ENCODE data around the gene PCDH19.
A peak's percentile ranks its signal among the peaks of the same experiment; 100 is the strongest.
"Not testable (repeated sequence)": the region's sequence is repeated elsewhere in the genome, so short reads cannot be mapped to it uniquely, and the experiment has no call there.

The PCDH19 gene, protein sequence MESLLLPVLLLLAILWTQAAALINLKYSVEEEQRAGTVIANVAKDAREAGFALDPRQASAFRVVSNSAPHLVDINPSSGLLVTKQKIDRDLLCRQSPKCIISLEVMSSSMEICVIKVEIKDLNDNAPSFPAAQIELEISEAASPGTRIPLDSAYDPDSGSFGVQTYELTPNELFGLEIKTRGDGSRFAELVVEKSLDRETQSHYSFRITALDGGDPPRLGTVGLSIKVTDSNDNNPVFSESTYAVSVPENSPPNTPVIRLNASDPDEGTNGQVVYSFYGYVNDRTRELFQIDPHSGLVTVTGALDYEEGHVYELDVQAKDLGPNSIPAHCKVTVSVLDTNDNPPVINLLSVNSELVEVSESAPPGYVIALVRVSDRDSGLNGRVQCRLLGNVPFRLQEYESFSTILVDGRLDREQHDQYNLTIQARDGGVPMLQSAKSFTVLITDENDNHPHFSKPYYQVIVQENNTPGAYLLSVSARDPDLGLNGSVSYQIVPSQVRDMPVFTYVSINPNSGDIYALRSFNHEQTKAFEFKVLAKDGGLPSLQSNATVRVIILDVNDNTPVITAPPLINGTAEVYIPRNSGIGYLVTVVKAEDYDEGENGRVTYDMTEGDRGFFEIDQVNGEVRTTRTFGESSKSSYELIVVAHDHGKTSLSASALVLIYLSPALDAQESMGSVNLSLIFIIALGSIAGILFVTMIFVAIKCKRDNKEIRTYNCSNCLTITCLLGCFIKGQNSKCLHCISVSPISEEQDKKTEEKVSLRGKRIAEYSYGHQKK (N-terminal part only)

DNA sequence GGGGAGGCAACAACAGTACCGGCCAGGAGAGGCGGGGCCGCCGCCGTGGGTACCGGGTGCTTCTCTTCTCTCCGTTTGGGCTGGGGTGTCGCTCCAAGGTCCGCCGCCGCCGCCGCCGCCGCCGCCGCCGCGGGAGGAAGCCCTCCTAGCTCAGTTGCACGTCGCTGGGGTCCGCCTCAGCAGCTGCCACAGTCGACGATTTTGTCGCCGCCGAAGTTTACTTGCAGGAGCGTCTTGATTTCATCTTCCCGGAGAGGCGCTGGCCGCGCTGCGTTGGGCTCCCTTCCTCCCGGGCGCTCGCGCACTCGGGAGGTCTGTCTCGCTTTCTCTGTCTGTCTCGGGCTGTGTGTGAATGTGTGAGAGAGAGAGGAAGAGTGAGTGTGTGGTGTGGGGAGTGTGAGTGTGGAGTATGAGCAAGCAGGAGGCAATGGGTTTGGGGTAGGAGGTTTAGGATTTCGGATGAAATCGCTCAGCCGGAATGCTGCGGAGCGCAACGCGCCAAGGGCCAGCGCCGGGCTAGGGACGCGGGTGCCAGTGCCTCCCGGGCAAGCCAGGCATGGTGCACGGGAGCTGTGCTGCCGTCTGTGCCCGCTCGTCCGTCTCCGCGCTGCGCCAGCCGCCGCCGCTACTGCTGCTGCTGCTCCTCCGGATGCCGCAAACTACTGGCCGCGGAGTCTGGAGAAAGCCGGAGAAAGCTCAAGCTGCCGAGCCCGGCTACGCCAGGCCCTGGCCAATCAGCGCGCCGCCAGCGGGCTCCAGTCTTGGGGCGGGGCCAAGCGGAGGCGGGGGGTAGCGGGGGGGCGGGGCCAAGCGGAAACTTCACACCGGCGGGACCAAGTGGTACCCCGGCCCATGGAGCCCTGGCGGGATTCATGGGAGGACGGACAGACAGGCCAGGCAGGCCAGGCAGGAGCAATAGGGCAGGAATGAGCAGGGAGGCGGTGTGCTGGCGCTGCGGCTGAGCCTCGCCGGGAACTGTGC, at the start of gene PCDH19:
Gene PCDH19 (minus strand): TSS at position 664 of the 981 bp plus-strand sequence. CDS start 1,676 bp downstream, outside the sequence.
- DNase-seq = peak; percentile 6
- in situ Hi-C loops (cut with MboI; ENCODE audit: low pct_unique_long_range_greater_than_20kb, low sequenced_read_pairs) = no loop called here

DNA sequence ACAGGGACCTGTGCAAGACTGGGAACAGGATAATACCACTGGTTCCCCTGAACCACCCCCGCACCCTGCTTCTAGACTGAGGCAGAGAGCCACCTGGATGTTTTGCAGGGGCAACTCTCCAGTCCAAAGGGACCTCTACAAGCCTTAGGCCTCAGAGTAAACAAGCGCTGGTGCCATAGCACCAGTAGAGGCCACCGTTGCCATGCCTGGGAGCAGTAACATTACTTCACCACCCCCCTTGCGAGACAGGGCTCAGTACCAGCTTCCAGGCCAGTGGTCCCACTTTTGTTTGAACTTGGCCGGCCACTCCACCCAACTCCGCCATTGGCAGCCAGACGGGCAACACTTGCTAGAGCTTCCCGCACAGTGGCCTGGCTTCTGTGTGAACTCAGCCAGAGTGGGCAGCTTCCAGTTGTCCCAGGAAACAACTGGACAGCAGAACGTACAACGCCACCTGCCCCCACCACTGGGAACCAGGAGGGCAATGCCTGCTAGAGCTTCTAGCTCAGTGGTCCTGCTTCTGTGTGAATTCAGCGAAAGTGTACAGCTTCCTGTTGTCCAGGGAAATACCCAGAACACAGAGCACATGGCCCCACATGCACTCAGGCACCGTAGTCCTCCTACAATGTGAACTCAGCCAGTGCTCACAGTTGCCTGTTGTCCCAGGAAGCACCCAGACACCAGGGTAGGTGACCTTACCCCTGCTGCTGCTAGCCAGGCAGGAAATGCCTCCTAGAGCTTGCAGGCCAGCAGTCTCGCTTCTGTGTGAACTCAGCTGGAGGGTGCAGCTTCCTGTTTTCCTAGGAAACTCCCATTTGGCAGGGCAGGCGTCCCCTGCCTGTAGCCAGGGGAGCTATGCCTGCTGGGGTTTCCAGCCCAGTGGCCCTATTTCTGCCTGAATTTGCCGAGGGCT, 39.9 kb upstream of the PCDH19 start:
- in situ Hi-C loops (cut with MboI; ENCODE audit: low pct_unique_long_range_greater_than_20kb, low sequenced_read_pairs) = no loop called here
- DNase-seq = peak; percentile 14

DNA sequence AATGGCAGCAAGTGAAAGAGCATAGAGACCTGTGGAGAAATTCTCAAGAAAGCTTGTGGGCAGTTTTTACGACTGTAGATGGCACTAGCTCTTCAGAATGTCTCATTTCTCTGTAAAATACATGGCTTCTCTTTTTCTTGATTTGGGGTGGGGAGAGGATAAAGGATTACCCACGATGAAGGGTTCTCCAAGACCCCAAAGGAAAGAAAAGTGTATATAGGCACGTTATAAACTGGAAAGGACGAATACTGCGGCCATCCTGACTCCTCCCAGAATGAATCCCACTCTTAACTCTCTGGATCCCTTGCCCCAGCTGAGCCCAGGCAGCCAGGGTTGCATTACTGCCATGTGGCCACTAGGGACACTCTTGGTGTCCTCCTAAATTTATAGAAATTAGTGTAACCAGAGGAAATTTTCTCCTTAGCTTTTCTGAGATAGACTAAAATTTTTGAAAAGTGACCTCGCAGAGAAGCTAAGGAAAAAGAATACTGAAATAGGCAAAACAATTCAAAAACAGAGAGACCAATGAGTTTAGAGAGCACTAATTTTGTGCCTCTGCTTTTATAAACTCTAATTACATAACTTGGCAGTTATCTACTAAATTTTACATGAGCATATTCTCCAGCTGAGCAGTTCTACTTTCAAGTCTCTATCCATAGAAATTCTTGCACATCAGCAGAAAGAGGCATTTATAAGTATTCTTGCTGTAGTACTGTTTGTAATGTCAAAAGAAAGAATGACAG, 37.8 kb upstream of the PCDH19 start:
- in situ Hi-C loops (cut with MboI; ENCODE audit: low pct_unique_long_range_greater_than_20kb, low sequenced_read_pairs) = no loop called here
- peak; percentile 48 for DNase-seq

DNA sequence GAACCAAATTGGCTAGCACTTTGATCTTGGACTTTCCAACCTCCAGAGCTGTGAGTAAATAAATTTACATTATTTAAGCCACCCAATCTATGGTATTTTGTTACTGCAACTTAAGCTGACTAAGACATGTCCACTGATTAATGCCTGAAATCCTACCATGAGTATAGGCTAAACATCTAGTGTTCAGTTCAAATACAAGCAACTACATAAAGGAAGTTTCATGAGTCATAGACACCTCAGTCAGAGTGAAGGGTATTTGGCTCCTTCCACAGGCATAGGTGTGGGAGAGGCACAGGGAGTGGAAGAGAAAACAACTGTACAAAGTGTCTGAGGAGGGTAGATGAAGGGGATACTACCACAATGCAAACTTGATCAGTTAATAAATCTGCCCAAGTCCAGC, 35.5 kb upstream of the PCDH19 start:
- DNase-seq = no peak
- in situ Hi-C loops (cut with MboI; ENCODE audit: low pct_unique_long_range_greater_than_20kb, low sequenced_read_pairs) = no loop called here

DNA sequence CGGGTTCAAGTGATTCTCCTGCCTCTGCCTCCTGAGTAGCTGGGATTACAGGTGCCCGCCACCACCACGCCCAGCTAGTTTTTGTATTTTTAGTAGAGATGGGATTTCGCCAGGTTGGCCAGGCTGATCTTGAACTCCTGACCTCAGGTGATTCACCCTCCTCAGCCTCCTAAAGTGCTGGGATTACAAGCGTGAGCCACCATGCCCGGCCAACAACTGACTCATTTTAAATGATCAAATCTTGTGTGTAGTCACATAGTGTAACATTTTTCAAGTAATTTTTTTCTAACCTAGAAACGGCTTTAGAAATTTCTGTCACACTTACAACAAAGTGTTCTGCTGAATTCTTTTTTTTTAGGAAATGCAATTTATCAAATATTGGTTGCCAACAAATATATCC, 31.2 kb upstream of the PCDH19 start:
- in situ Hi-C loops (cut with MboI; ENCODE audit: low pct_unique_long_range_greater_than_20kb, low sequenced_read_pairs); DNase-seq: not testable (repeated sequence)

DNA sequence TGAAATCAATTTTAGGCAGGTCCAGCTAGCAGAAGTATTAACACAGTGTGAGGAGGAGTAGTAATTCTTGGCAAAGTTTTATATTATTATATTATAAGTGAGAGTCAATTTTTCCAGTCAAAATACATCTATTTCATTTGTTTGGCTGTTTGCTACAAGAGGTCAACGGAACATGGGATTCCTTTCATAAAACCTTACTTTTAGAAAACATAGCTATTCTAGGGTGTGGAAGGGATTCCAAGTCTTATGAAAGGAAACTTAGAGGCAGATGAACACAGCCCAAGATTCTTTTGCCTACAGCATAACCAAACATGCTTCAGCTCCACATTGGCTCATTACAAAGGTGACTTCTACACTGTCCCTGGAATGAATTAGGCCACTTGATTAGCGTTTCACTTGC, 29.9 kb upstream of the PCDH19 start:
- in situ Hi-C loops (cut with MboI; ENCODE audit: low pct_unique_long_range_greater_than_20kb, low sequenced_read_pairs) = no loop called here
- no peak for DNase-seq

DNA sequence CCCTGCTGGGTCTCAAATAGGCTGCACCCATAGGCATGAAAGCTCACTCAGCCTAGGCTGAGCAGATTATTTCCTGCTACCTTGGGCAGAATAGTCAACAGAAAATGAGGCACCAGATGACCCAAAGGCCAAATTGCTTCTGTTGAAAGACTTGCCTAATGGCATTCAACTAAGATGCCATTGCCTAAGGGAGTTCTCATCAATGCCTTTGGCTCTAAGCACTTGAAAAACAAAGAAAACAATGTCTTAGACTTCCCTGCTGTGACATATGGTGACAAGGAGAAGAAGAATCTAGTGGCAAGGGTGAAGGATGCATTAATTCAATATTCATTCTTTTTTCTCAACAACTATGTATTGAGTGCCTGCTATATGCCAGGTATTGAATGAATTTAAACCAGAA, 25.7 kb upstream of the PCDH19 start:
- in situ Hi-C loops (cut with MboI; ENCODE audit: low pct_unique_long_range_greater_than_20kb, low sequenced_read_pairs) = no loop called here
- DNase-seq = no peak

DNA sequence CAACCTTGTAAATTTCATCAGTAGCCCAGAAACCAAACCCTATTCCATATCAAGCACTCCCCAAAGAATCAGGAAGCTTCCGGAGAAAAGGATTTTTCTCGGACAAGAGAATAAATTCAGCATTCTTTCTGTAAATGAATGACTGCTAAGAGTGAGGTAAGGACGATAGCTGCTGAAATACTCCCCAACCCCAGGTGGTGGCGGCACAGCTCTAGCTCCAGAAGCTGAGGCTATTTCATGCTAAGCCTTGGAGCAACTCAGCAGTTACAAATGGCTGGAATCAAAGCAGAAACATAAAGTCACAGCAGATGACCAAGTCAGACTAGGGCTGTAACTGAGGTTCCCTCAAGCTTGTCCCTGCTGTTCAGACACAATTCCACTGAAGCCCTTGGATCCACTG, 13.9 kb upstream of the PCDH19 start:
- in situ Hi-C loops (cut with MboI; ENCODE audit: low pct_unique_long_range_greater_than_20kb, low sequenced_read_pairs) = no loop called here
- DNase-seq = no peak

DNA sequence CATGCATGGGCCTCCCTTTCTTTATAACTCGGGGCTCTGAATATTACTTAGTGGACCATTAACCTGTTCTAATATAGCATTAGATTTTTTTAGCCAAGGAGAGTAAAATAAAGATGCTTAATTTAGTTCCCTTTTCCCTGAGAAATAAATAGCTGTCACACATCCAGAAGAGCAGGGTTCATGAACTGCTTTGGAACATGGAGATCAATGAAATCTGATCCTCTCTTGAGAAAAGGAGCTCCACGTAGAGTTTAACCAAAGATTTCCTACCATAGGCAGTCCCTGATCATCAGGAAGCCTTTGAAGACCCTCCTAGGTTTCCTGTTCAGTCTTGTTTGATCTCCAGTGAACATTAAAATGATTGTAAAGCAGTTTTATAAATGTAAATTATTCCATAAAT, 8.5 kb upstream of the PCDH19 start:
- in situ Hi-C loops (cut with MboI; ENCODE audit: low pct_unique_long_range_greater_than_20kb, low sequenced_read_pairs) = no loop called here
- DNase-seq = no peak

DNA sequence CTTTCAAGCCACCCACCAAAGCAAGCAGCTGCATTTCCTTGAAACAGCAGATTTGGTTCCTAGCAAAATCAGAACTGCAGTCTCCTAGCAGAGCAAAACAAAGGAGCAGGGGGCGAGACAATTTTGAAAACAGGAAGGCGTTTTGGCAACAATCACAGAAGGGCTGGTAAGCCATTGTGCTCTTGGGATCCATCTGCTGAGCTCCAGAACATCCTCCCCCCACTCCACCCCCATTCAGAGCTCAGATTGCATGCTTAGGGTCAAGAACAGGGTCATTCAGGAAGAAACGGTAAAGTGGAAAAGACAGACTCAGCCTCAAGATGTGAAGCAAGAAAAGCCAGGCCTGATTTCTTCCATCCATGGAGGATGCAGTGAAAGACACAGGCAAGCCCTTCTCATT, 7.6 kb upstream of the PCDH19 start:
- DNase-seq = no peak
- in situ Hi-C loops (cut with MboI; ENCODE audit: low pct_unique_long_range_greater_than_20kb, low sequenced_read_pairs) = no loop called here

DNA sequence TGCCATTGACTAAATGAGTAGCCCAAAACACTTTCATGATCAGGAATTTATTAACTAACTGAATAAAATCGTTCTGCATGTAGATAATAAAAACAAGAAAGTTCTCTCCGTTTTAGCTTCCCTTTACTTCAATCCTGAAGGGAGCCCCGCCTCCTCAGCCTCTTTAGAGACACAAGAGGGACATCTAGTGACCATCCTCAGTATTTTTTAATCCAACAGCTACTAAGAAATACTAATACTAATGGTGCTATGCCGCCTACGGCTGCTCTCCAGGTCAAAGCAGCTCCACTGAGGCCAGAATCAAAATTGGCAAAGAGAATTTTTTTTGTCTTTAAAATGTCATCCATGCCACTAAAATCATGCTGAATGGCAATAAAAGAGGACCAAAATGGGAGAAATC, 3.2 kb upstream of the PCDH19 start:
- in situ Hi-C loops (cut with MboI; ENCODE audit: low pct_unique_long_range_greater_than_20kb, low sequenced_read_pairs) = no loop called here
- peak; percentile 74 for DNase-seq

DNA sequence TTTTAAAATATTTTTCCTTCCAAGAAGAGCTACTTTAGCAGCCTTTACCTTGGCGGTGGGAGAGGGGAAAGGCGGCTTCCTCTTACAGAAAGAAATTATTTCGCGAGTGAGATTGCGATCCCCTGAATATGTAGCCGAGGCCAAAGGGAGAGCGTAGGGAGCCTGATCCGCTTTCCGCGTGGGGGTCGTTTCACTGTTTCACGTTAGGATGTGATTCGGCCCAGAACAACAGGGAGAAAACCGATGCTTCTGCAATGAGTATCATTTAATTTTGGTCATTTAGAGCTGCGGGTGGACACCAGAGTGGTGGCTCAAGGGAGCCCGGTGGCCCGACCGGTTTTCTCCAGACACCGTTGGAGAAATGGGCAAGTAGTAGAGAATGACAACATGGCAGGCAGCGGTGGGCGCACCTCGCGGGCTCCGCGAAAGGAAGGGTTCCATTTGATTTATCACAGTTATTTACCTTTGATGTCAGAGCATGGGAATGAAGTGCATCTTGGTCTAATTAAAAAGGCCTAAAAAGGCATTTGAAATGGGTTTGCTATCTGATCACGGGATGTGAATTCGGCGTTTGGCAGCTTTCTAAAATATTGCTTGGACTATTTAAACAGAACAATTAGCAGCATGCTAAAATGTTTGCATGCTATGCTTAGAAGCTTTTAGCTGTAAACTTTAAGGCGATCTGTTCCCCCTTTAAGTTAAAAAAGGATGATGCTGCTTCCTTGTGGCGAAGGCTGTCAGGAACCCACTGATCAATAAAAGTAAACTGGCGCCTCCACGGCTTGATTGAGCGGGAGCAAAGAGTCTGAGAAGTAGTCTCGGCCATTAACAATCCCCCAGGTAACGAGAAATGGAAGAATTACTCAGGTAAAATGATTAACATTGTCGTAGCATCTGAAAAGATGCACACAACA, 2.0 kb upstream of the PCDH19 start:
- no peak for DNase-seq
- in situ Hi-C loops (cut with MboI; ENCODE audit: low pct_unique_long_range_greater_than_20kb, low sequenced_read_pairs) = no loop called here

DNA sequence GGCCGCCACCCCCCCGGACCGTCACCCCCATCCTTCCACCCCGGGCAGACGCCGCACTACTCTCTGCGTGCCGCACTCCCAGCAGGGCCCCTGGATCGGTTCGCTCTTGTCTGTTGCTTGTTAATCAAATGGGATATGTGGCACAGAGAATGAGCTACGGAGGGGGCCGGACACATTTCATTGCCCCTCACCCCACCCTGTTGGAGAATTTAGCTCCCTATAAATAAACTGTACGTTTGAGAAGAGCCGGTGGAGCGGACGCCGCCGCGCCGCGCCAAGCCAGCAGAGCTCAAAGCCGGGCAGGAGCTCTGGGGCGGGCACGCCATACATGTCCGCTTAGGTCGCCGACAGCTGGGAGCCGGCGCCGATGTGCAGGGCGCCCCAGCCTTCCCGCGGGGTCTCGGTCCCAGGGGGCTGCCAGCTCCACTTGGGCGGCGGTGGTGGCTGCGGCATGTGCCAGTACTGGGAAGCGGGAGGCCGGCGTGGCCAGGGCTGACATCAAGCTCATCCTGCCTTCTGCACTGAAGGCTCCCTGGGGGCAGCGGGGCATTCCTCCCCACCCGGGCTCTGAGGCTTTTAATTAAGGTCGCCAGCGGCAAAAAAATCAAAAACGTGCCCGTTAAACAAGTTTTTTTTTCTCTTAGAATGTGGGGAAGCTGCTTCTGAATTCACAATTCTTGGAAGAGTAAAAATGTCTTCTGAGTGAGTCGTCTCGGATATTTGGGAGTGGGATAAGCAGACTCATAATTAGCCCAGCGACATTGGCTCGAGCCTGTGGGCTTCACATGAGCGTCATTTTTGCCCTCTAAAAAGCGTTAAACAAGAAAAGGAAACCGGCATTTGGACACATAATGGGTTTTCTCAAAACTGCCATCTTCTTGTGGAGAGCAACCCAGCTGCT, 1.1 kb upstream of the PCDH19 start:
- no peak for DNase-seq
- in situ Hi-C loops (cut with MboI; ENCODE audit: low pct_unique_long_range_greater_than_20kb, low sequenced_read_pairs) = no loop called here

DNA sequence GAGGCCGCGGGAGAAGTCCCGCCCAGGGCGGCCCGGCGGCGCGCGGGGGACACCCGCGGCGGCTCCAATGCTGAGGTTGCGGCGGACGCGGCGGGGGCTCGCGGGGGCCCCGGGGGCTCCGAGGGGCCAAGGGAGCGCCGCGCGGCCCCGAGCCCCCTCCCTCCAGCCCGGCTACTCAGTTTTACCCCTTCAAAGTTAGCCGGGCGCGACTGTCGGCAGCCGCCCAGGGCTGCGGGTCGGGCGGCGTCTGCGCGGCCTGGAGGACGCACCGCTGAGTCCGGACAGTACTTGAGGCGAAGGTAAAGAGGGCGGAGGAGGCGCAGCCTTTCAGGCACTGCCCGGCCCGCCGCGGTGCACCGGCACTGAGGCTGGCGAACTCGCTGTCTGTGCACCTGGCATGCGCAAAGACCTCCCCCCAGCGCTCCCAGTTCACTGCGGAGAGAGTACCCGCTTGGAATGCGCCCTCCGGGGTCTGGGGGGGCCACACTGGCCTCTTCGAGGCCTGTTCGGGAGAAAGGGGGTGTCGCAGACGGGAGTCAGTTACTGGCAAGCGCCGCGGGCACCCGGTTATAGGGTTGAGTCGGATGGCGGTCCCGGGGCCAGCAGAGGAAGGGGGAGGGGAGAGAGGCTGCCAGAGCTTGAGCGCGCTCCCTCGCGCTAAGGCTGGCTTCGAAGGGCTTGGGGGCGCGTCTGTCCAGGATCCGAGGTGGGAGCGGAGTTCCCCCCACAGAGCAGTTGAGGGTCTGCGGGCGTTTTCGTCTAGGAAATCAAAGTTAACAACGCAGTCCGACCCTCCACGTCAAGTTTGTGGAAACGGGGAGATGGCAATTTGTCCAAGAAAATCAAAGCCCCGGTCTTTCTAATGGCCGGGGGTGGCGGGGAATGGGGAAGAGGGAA, 1.1 kb downstream of the PCDH19 start:
- in situ Hi-C loops (cut with MboI; ENCODE audit: low pct_unique_long_range_greater_than_20kb, low sequenced_read_pairs) = no loop called here
- no peak for DNase-seq
